Stromal cell of bone marrow (primary cell): ENCODE results near the gene CLEC2L.

Experiments used
- DNase-seq: peaks from one replicate; pipeline ENCODE4 v3.0.0-alpha.2; 2012; ENCODE audit warnings: low read depth

Gene CLEC2L

DNA sequence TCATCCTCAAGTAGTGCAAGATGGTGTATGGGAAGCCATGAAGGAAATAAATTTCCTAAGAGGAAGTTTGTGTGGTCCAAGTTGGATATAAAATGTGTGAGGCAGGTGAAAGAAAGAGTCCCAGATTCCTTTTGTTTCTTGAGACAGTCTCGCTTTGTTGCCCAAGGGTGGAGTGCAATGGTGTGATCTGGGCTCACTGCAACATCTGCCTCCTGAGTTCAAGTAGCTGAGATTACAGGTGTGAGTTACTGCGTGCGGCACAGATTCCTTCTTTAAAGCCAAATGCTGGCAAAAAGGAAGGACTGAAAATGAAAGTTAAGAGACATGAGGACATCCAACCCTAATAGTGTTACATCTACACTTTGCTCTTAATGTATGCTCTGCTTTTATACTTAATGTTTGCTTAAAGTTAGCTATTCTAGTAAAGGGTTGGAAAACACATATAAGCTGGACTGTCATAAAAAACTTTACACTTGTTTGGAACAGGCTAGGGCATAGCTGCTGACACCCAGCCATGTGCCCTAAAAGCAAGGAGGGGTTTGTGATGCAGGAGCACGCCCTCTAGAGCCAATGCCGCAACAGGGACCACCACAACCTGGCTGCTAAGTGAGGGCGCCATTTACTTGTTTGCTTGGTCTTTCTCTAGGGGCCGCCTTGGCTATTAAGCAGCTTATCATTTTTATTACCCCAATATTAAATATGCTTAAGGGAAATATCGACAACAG lies 34.5 kb downstream of the CLEC2L start:
- DNase-seq = no peak

DNA sequence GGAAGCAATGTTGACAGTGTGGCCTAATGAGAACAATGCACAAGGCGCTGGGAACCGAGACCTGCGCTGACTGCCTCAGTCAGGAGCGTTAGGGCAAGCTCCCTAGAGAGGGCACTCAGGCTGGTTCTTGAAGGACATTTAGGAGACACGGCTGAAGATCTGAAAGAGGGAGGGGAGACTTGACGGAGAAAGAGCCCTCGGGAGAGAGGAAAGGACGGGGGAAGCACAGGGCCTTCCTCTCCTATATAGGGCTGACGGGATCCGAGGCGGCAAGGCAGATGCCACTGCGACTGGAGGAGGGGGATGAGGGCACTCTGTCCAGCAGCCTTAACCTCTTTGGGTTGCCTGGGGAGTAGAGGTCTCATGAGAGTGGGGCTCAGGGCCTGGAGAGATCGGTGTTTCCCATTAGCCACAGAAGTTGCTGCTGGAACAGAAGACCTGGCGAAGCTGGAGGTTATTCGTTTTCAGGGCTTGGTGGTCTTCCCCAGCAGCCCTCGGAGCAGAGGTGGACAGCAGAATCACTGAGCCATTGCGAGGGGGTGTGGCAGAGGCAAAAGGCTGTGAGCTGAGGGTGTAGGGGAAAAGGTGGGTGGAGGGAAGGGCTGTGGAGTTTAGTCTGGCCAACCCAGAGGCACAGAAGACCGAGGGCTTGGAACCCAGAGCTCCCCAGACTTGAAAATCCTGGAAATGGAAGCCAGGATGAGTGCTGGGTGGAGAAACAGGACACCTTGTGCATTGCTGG lies 36.0 kb downstream of the CLEC2L start:
- no peak for DNase-seq

DNA sequence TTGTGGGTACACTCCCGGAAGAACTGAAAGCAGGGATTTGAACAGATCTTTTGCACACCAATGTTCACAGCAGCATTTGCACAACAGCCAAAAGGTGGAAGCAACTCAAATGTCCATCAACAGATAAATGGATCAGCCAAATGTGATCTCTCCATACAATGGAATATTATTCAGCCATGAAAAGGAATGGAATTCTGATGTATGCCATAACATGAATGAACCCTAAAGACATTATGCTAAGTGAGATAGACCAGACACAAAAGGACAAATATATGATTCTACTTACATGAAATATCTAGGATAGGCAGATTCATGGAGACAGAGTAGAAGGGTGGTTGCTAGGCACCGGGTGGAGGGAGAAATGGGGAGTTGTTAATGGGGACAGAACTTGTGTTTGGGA lies 36.7 kb downstream of the CLEC2L start:
- DNase-seq = no peak

DNA sequence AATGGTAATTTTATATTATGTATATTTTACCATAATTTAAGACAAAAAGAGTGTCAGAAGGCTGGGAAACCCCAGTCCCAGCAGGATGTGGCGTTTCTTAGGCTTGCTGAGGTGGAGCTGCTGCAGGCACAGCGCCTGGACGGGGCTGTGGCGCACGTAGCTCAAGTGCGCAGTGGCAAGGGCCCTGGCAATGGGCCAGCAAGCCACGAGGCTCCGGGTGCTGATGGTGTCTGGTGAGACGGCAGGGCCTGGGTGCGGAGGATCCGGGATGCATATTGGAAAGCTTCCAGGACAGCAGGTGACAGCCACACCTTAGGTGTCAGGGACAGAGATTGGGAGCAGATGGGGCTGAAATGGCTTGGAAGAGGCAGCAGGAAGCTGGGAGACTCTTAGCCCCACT lies 37.2 kb downstream of the CLEC2L start:
- DNase-seq = no peak

DNA sequence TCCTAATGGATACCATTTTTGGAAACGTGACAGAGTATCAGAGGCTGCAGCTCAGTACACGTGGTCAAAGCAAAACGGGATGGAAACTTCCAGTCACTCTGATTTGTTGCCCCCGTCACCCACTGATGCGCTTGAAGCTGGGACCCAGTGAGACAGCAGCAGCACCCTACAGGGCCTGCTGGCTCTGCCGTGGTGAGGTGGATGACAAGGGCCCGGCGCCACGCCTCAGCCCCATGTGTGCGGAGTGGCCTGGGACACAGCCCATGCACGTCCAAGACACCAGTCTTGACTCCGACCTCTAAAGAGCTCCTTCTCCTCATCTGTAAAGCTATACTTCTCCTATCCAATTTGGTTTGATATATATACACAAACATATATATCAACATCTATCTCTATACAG lies 39.0 kb downstream of the CLEC2L start:
- no peak for DNase-seq

DNA sequence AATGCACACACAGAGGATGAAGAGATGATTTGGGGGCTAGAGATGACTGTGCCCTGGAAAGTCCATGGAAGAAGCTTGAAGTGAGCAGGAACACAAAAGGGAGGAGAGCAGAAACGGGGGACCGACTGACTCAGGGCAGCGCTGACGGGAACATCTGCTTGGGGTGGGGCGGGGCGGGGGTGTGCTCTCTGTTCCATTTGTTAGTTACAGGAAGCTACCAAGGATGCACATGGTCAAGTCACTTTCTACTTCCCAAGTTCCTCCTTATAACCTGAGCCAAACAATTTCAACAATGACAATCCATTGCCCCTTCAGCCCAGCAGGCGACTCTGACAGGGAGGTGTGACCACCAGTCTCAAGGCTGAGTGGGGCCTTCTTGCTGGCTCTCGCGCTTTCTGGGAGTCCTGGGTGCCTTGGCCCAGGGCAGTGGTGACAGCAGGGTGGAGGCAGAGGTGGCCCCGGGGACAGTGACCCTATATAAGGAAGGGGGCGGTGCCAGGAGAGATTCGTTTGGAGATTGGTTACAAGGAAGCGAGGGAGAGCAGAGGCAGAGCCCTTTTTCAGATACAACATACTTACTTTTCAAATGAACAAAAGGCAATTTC lies 39.6 kb downstream of the CLEC2L start:
- DNase-seq = no peak

GRCh38 chr7:139563856-139564255 lies 40.4 kb downstream of the CLEC2L start:
- DNase-seq = no peak

- DNase-seq = no peak
Measured at GRCh38 chr7:139566075-139566474, 42.6 kb downstream of the CLEC2L start.

DNA sequence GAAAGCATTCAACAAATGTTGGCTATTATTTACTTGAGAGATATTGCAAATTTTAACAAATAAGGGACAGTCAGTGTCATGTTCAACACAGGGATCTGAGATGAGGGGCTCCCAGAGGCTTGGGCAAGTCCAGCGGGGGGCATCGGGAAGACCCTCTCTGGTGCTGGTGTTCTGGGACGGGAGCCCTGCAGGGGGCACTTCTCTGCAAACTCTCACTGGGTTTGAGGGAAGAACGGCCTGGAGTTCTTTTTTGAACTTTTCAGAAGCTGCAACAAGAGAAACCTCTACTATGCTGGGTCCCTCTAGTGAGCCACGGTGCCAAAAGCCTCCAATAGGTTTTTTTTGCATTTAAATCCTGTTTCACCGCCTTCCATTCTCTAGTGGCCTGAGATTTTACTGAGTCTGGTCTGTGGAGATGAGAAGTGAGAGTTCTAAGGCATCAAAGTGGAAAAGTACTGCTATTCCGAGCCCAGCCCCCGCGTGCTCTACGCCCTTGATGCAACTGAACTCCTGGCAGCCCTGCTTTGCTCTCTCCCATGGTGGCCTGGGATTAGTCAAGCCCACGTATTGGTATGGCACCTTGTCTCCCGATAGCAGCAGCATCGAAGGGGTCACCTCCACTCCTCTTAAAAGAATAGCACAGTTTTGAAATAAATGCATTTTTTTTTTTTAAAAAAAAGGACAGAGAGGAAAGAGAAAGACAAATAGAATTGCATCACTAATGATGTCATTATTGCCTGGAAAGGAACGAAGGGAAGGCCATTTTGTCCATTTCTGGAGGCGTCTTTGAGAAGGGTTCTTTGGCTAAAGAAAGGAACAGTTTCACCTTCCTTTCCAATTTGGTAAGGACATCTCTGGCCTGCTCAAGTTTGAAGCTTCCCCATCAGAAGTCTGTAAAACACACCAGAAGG lies 43.5 kb downstream of the CLEC2L start:
- DNase-seq = no peak

GRCh38 chr7:139567647-139568345 lies 44.3 kb downstream of the CLEC2L start:
- no peak for DNase-seq

- no peak for DNase-seq
Measured at GRCh38 chr7:139568346-139568675, 44.8 kb downstream of the CLEC2L start.

- DNase-seq = no peak
Measured at GRCh38 chr7:139568813-139569490, 45.5 kb downstream of the CLEC2L start.

GRCh38 chr7:139570119-139570518 lies 46.6 kb downstream of the CLEC2L start:
- no peak for DNase-seq

GRCh38 chr7:139570626-139571025 lies 47.1 kb downstream of the CLEC2L start:
- no peak for DNase-seq

DNA sequence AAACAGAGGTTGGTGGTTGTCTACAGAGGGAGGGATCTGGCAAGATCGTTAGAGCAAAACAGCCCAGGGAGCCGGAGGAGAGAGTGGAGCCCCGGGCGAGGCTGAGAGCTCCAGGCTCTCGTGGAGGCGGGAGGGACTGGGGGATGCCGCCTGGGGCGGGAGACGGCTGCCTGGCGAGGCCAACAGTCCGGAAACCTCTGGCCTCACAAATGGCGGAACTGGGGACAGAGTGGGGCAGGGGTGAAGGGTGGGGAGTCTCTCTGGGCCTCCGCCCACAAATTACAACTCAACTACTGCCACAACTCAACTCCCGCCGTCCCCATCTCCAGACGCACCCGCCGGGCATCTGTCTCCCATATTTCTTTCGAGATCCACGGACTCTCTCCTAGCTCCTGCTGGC lies 47.7 kb downstream of the CLEC2L start:
- DNase-seq = no peak

- no peak for DNase-seq
Measured at GRCh38 chr7:139571651-139572050, 48.2 kb downstream of the CLEC2L start.

GRCh38 chr7:139572071-139572470 lies 48.6 kb downstream of the CLEC2L start:
- DNase-seq = no peak

DNA sequence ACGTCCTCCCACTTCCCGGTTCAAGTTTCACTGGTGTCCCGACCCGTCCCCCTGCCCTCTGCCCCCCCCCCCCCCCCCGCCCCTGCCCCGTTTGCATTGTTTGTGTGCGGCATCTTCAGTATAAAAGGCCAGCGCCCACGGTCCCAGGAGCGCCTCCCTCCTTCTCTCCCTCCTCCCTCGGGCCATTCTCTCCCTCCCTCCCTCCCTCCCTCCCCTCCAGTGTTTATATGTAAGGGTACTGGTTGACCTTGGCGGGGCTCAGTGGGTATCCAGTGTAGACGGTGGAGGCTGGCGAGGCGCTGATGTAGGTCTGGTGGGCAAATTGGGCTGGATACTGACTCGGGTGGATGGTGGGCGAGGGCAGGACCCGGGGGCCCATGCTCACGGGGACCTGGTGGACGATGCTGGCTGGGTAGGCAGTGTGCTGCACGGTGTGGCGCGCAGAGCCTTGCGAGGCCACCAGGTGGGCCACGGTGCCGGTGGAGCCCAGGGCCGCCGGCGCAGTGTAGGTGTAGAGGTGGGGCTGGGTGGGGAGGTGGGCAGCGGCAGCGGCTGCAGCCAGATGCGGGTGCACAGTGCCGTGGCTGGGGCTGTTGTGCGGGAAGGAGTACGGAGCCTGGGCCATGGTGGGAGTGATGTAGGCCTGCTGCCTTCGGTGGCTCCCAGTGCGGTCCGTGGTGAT lies 49.4 kb downstream of the CLEC2L start:
- no peak for DNase-seq

GRCh38 chr7:139573871-139574270 lies 50.4 kb downstream of the CLEC2L start:
- DNase-seq = no peak

DNA sequence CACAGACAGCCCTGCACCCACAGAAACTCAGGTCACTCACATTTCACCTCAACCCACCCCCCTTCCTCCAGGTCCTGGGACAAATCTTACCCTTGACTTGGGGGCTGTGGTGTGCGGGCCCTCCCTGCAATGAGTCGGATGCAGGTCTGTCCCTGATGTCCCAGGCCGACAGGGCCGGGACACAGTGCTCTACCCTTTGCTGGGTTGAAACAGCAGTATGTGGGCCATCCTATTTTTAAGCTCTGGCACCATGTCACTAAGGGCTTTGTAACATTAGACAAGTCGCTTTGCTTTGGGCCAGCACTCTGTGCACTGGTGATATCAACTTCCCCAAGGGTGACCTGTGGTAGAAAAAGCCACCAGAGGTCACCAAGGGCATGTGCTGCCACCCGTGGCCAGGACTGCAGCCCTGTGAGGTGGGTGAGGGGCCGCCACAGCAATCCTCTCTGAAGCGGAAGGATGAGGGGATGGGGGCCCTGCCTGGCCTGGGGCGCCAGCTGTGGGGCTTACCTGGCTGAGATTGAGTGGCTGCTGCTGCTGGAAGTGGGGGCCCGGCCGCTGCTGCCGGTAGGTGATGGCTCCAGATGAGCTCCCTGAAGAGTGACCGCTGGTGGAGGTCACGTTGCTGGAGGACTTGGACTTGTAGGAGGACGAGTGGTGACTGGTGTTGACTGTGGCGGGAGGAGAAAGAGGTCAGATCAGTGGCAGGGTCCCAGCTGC lies 51.3 kb downstream of the CLEC2L start:
- DNase-seq = no peak
